GM12878 (cell line): Measurements from ENCODE around the gene OR4E1. TPM values are rescaled to one million over a fixed set of nuclear protein-coding genes. Genes with fewer than 3 reads are reported as not detected.

ENCODE experiments used
- ATAC-seq: fragments of 200-7000 bp; cut with Tn5 transposase; 3 replicates; pipeline ENCODE4 v1.9.1; 2020; ENCODE audit warnings: mild to moderate bottlenecking, moderate library complexity
- BruUV-seq: library from RNA; stranded (reverse); fragments of 400-500 nt; replicated peaks from 2 replicates; lab custom pipeline; 2021; lab: Mats Ljungman, UMichigan
- CTCF ChIA-PET: fragments of 300-600 bp; sonication (Branson Sonifier 250); formaldehyde crosslinking; extraction: SDS; loops from one replicate; lab custom pipeline; 2021; ENCODE audit warnings: inconsistent platforms; lab: Yijun Ruan, JAX
- POLR2A ChIA-PET: fragments of 350-600 bp; formaldehyde crosslinking; extraction: SDS; loops from one replicate; lab custom pipeline; 2021; ENCODE audit warnings: inconsistent platforms; lab: Charles Lee
- RAD21 ChIA-PET: fragments of 300-600 bp; sonication (Branson Sonifier 250); formaldehyde crosslinking; loops from one replicate; lab custom pipeline; 2023; ENCODE audit warnings: antibody characterized with exemption; ENCODE audit not compliant: unreplicated experiment; lab: Charles Lee
- SMC1A ChIA-PET: fragments of 300-600 bp; sonication (Branson Sonifier 250); formaldehyde crosslinking; loops from one replicate; lab custom pipeline; 2023; ENCODE audit not compliant: unreplicated experiment, uncharacterized antibody; lab: Charles Lee
- DNase-seq: peaks from one replicate; pipeline ENCODE4 v3.0.0-alpha.2; 2011; ENCODE audit warnings: low read depth, low spot score
- FAIRE-seq: peaks from 3 replicates; lab custom pipeline; 2011; peaks lifted over from hg19 to GRCh38; lab: Jason Lieb, UNC
- H2AFZ ChIP-seq: 2 replicates; pipeline ENCODE4 v1.6.0; 2011; ENCODE audit warnings: low read depth, low read length, control low read depth; ENCODE audit not compliant: control insufficient read depth
- H3K27ac ChIP-seq: 2 replicates; pipeline ENCODE4 v1.5.1; 2011; ENCODE audit warnings: control low read depth; ENCODE audit not compliant: control insufficient read depth, insufficient read depth
- H3K27me3 ChIP-seq, 2 experiments: replicated peaks in 1 of 2; 2 replicates each; pipeline versions ENCODE4 v1.6.0 to v1.6.1; 2011; ENCODE audit warnings: low read length in 1 of 2; ENCODE audit not compliant: control insufficient read depth in 2 of 2, insufficient read depth in 2 of 2
- H3K36me3 ChIP-seq, 2 experiments: 2 replicates each; pipeline ENCODE4 v1.5.1; 2011; ENCODE audit warnings: low read length in 1 of 2; ENCODE audit not compliant: control insufficient read depth in 2 of 2, insufficient read depth in 2 of 2
- H3K4me1 ChIP-seq: 2 replicates; pipeline ENCODE4 v1.6.1; 2011; ENCODE audit warnings: mild to moderate bottlenecking, low read length, moderate library complexity, mixed read lengths; ENCODE audit not compliant: control insufficient read depth, insufficient read depth
- H3K4me2 ChIP-seq: 2 replicates; pipeline ENCODE4 v1.6.0; 2011; ENCODE audit warnings: control low read depth; ENCODE audit not compliant: control insufficient read depth, insufficient read depth
- H3K4me3 ChIP-seq: fragments of 200-600 bp; sonication (generic); 2 replicates; pipeline ENCODE4 v1.5.1; 2016
- H3K79me2 ChIP-seq: 2 replicates; pipeline ENCODE4 v1.6.0; 2011; ENCODE audit warnings: low read length; ENCODE audit not compliant: control insufficient read depth, insufficient read depth
- H3K9ac ChIP-seq: 2 replicates; pipeline ENCODE4 v1.8.0; 2011; ENCODE audit warnings: low read length, control low read depth, mixed read lengths; ENCODE audit not compliant: control insufficient read depth, insufficient read depth
- H3K9me3 ChIP-seq: replicated peaks from 3 replicates; pipeline ENCODE4 v1.5.1; 2011; ENCODE audit warnings: mild to moderate bottlenecking, low read length; ENCODE audit not compliant: control insufficient read depth, insufficient read depth
- H4K20me1 ChIP-seq: 2 replicates; pipeline ENCODE4 v1.6.0; 2011; ENCODE audit not compliant: control insufficient read depth, insufficient read depth
- ASH2L ChIP-seq: fragments of 300-600, 200-600 bp; sonication (generic); IDR thresholded peaks from 2 replicates; pipeline ENCODE4 v1.6.1; 2017; ENCODE audit warnings: low read depth, mild to moderate bottlenecking, borderline replicate concordance
- BHLHE40 ChIP-seq, 2 experiments: fragments of 450-650 bp in 1 of 2; IDR thresholded peaks; 2 replicates each; pipeline ENCODE4 v1.6.1; 2011 to 2017; ENCODE audit warnings: low read depth in 2 of 2, borderline replicate concordance in 1 of 2, improper control_type of control experiment in 1 of 2, low read length in 1 of 2, mild to moderate bottlenecking in 1 of 2
- CREM ChIP-seq: IDR thresholded peaks from 2 replicates; pipeline ENCODE4 v1.6.1; 2014; ENCODE audit warnings: antibody characterized with exemption, low read depth
- E2F4 ChIP-seq: IDR thresholded peaks from 2 replicates; pipeline ENCODE4 v1.6.1; 2012; ENCODE audit warnings: low read depth, low read length, improper control_type of control experiment
- FOXK2 ChIP-seq: fragments of 450-650 bp; IDR thresholded peaks from 2 replicates; pipeline ENCODE4 v1.6.1; 2017; ENCODE audit warnings: mild to moderate bottlenecking, moderate library complexity
- GATAD2B ChIP-seq: fragments of 450-650 bp; conservative IDR thresholded peaks from 2 replicates; pipeline ENCODE4 v1.6.1; 2017; ENCODE audit warnings: low read depth, mild to moderate bottlenecking, moderate library complexity
- NBN ChIP-seq: fragments of 450-650 bp; IDR thresholded peaks from 2 replicates; pipeline ENCODE4 v1.6.1; 2016
- NFYA ChIP-seq: IDR thresholded peaks from 2 replicates; pipeline ENCODE4 v1.6.1; 2011; ENCODE audit warnings: low read depth, mild to moderate bottlenecking, low read length, improper control_type of control experiment, borderline replicate concordance
- NR2C2 ChIP-seq: IDR thresholded peaks from 2 replicates; pipeline ENCODE4 v1.6.1; 2011; ENCODE audit warnings: borderline replicate concordance, low read depth; ENCODE audit not compliant: control insufficient read depth, insufficient read length
- RCOR1 ChIP-seq: conservative IDR thresholded peaks from 2 replicates; pipeline ENCODE4 v1.6.1; 2012; ENCODE audit warnings: low read depth, low read length, improper control_type of control experiment
- SREBF1 ChIP-seq: IDR thresholded peaks from 2 replicates; pipeline ENCODE4 v1.6.1; 2012; ENCODE audit warnings: mild to moderate bottlenecking, low read length
- ZNF217 ChIP-seq: fragments of 450-650 bp; IDR thresholded peaks from 2 replicates; pipeline ENCODE4 v1.6.1; 2017; ENCODE audit warnings: antibody characterized with exemption, mild to moderate bottlenecking
- WGBS: methylation state at CpG from one replicate; pipeline ENCODE4 v1.1.6; 2016; ENCODE audit warnings: low lambda C conversion rate; ENCODE audit not compliant: insufficient replicate concordance, insufficient coverage; ENCODE audit errors: missing lambda C conversion rate; 5-methylcytosine and 5-hydroxymethylcytosine counted together
- in situ Hi-C: fragments of 300-500 bp; cut with MboI; formaldehyde crosslinking; loops from 9 replicates; pipeline ENCODE4 v1.14.3; 2018; ENCODE audit warnings: mixed read lengths
- intact Hi-C: fragments of 100-400 bp; cut with micrococcal nuclease; formaldehyde crosslinking; loops from one replicate; pipeline ENCODE4 v1.14.2; 2022; ENCODE audit not compliant: unreplicated experiment
- polyA plus RNA-seq, 11 experiments: library from polyadenylated mRNA; depleted of rRNA in 4 of 11; unstranded in 6 of 11; stranded (reverse) in 5 of 11; fragments of >200 nt; fragmentation: Nextera tagmentation in 4 of 11; fragmentation: Illumina TruSeq in 1 of 11; extraction: Ambion mirVana in 4 of 11; extraction: Trizol in 1 of 11; gene quantifications; 1 replicate in 1 of 11; 2 replicates in 10 of 11; pipeline versions ENCODE4 v1.2.1 to v1.2.3, GENCODE V29; 2011 to 2016; ENCODE audit warnings: inconsistent platforms in 2 of 11, missing spikeins in 2 of 11, low read depth in 1 of 11
- total RNA-seq, 4 experiments: library from RNA; depleted of rRNA in 3 of 4; stranded (reverse); fragments of >200 nt in 3 of 4; fragmentation: Illumina TruSeq in 1 of 4; extraction: Trizol in 1 of 4; gene quantifications; 2 replicates each; pipeline versions ENCODE4 v1.2.1 to v1.2.3, GENCODE V29; 2013 to 2021
- TF ChIP-seq, protein P1 (sequence below): fragments of 450-650 bp; IDR thresholded peaks from 2 replicates; pipeline ENCODE4 v1.6.1; 2017; ENCODE audit warnings: mild to moderate bottlenecking, low read depth, inconsistent platforms; ENCODE audit not compliant: poor library complexity, severe bottlenecking
- TF ChIP-seq, protein P2 (sequence below): IDR thresholded peaks from 2 replicates; pipeline ENCODE4 v1.6.1; 2012; ENCODE audit warnings: low read depth, low read length, improper control_type of control experiment
- TF ChIP-seq, protein P3 (sequence below): fragments of 450-650 bp; IDR thresholded peaks from 2 replicates; pipeline ENCODE4 v1.6.1; 2016; ENCODE audit warnings: mild to moderate bottlenecking, moderate library complexity, borderline replicate concordance

Gene OR4E1
- total and polyA plus RNA-seq, 10 of the 15 experiments (the other 5 are each of a cell fraction or from before 2014, with no cell fraction given), result not detected

GRCh38 chr14:21654215-21654614 lies 19.4 kb downstream of the OR4E1 start:
- BruUV-seq, result no TSS peak
- in situ Hi-C loops (no loop called here), intact Hi-C loops (no loop called here)
- Histone ChIP-seq H3K4me3 (no peak overlapping the region), H3K27me3 (no peaks in the 10 kb centered on the region), H3K4me1 (no peaks in the 10 kb centered on the region), H3K9me3 (no peaks in the 10 kb centered on the region), H3K36me3 (no peaks in the 10 kb centered on the region), H4K20me1 (no peaks in the 10 kb centered on the region), H3K9ac (no peak overlapping the region), H3K4me2 (no peak overlapping the region), H3K79me2 (no peaks in the 10 kb centered on the region), H3K27ac (no peak overlapping the region), H2AFZ (no peak overlapping the region)
- ChIA-PET POLR2A (no interaction called here), CTCF (no interaction called here), SMC1A (no interaction called here), RAD21 (no interaction called here)
- DNase-seq (no peak), ATAC-seq (no peak), FAIRE-seq (no peak)
- WGBS, result 40% methylated on average over 5 of the region's 5 CpGs
- no peak for TF ChIP-seq NFYA
- no peak for TF ChIP-seq GATAD2B
- no peak for TF ChIP-seq BHLHE40 (IDR thresholded peaks at IDR 0.05; ENCODE audit: borderline replicate concordance in 1 of 2, low read depth in 2 of 2, low read length in 1 of 2)
- no peak for TF ChIP-seq NR2C2
- TF ChIP-seq, protein P1, sequence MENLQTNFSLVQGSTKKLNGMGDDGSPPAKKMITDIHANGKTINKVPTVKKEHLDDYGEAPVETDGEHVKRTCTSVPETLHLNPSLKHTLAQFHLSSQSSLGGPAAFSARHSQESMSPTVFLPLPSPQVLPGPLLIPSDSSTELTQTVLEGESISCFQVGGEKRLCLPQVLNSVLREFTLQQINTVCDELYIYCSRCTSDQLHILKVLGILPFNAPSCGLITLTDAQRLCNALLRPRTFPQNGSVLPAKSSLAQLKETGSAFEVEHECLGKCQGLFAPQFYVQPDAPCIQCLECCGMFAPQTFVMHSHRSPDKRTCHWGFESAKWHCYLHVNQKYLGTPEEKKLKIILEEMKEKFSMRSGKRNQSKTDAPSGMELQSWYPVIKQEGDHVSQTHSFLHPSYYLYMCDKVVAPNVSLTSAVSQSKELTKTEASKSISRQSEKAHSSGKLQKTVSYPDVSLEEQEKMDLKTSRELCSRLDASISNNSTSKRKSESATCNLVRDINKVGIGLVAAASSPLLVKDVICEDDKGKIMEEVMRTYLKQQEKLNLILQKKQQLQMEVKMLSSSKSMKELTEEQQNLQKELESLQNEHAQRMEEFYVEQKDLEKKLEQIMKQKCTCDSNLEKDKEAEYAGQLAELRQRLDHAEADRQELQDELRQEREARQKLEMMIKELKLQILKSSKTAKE, result no peak
- TF ChIP-seq FOXK2, result no peak
- no peak for TF ChIP-seq E2F4
- TF ChIP-seq, protein P2, sequence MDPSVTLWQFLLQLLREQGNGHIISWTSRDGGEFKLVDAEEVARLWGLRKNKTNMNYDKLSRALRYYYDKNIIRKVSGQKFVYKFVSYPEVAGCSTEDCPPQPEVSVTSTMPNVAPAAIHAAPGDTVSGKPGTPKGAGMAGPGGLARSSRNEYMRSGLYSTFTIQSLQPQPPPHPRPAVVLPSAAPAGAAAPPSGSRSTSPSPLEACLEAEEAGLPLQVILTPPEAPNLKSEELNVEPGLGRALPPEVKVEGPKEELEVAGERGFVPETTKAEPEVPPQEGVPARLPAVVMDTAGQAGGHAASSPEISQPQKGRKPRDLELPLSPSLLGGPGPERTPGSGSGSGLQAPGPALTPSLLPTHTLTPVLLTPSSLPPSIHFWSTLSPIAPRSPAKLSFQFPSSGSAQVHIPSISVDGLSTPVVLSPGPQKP, result no peak
- no peak for TF ChIP-seq RCOR1
- TF ChIP-seq ASH2L, result no peak
- no peak for TF ChIP-seq SREBF1
- TF ChIP-seq NBN, result no peak
- TF ChIP-seq CREM, result no peak
- TF ChIP-seq, protein P3, sequence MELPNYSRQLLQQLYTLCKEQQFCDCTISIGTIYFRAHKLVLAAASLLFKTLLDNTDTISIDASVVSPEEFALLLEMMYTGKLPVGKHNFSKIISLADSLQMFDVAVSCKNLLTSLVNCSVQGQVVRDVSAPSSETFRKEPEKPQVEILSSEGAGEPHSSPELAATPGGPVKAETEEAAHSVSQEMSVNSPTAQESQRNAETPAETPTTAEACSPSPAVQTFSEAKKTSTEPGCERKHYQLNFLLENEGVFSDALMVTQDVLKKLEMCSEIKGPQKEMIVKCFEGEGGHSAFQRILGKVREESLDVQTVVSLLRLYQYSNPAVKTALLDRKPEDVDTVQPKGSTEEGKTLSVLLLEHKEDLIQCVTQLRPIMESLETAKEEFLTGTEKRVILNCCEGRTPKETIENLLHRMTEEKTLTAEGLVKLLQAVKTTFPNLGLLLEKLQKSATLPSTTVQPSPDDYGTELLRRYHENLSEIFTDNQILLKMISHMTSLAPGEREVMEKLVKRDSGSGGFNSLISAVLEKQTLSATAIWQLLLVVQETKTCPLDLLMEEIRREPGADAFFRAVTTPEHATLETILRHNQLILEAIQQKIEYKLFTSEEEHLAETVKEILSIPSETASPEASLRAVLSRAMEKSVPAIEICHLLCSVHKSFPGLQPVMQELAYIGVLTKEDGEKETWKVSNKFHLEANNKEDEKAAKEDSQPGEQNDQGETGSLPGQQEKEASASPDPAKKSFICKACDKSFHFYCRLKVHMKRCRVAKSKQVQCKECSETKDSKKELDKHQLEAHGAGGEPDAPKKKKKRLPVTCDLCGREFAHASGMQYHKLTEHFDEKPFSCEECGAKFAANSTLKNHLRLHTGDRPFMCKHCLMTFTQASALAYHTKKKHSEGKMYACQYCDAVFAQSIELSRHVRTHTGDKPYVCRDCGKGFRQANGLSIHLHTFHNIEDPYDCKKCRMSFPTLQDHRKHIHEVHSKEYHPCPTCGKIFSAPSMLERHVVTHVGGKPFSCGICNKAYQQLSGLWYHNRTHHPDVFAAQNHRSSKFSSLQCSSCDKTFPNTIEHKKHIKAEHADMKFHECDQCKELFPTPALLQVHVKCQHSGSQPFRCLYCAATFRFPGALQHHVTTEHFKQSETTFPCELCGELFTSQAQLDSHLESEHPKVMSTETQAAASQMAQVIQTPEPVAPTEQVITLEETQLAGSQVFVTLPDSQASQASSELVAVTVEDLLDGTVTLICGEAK, result no peak
- no peak for TF ChIP-seq ZNF217
